H1 (cell line): ENCODE results near the gene INPP5E. TPM values are rescaled to one million over a fixed set of nuclear protein-coding genes. Genes with fewer than 3 reads are reported as not detected.

Experiments used
- BACH1 ChIP-seq: IDR thresholded peaks from 2 replicates; pipeline ENCODE4 v1.6.1; 2012; ENCODE audit warnings: low read length, improper control_type of control experiment
- BCL11A ChIP-seq, 2 experiments: IDR thresholded peaks; one replicate each; pipeline ENCODE4 v1.6.1; 2011; ENCODE audit warnings: low read depth in 2 of 2, low read length in 2 of 2, mild to moderate bottlenecking in 2 of 2
- CHD2 ChIP-seq: IDR thresholded peaks from 2 replicates; pipeline ENCODE4 v1.6.1; 2012; ENCODE audit warnings: low read length, improper control_type of control experiment
- CHD7 ChIP-seq: fragments of 300-600 bp; sonication (generic); IDR thresholded peaks from 2 replicates; pipeline ENCODE4 v1.7.1; 2012; ENCODE audit warnings: low read length, moderate library complexity, mild to moderate bottlenecking, inconsistent platforms; ENCODE audit not compliant: insufficient replicate concordance
- HDAC6 ChIP-seq: IDR thresholded peaks from one replicate; pipeline ENCODE4 v1.7.1; 2012; ENCODE audit warnings: low read depth, mild to moderate bottlenecking, inconsistent platforms, low read length, moderate library complexity
- SRF ChIP-seq: IDR thresholded peaks from 2 replicates; pipeline ENCODE4 v1.6.1; 2011; ENCODE audit warnings: mild to moderate bottlenecking, low read depth, low read length, moderate library complexity
- SUZ12 ChIP-seq: fragments of 200-600 bp; sonication (generic); IDR thresholded peaks from 2 replicates; pipeline ENCODE4 v1.6.1; 2012; ENCODE audit warnings: mild to moderate bottlenecking, inconsistent platforms, low read length, moderate library complexity, mixed read lengths
- TAF7 ChIP-seq: optimal IDR thresholded peaks from 2 replicates; pipeline ENCODE3; 2011; ENCODE audit warnings: low read depth, mild to moderate bottlenecking, inconsistent platforms, low read length, moderate library complexity, borderline replicate concordance
- TCF12 ChIP-seq: IDR thresholded peaks from 2 replicates; pipeline ENCODE4 v1.6.1; 2011; ENCODE audit warnings: low read depth, mild to moderate bottlenecking, low read length
- ZNF274 ChIP-seq: IDR thresholded peaks from 2 replicates; pipeline ENCODE4 v1.7.0; 2012; ENCODE audit warnings: low read length, borderline replicate concordance; ENCODE audit errors: extremely low read depth
- polyA plus RNA-seq, 7 experiments: library from polyadenylated mRNA; depleted of rRNA in 3 of 7; stranded (reverse) in 5 of 7; unstranded in 2 of 7; fragments of >200 nt in 5 of 7; fragments of 200-250 nt in 2 of 7; gene quantifications; 1 replicate in 5 of 7; 2 replicates in 1 of 7; 4 replicates in 1 of 7; pipeline versions ENCODE4 v1.2.1 to v1.2.3, GENCODE V29; 2011 to 2013; ENCODE audit warnings: missing spikeins in 2 of 7, mixed read lengths in 2 of 7
- total RNA-seq: library from RNA; stranded (reverse); fragmentation: NEBNext Ultra II Directional; extraction: Animal tissue kit (Norgen Biotek cat#: 25700); gene quantifications from 2 replicates; pipeline ENCODE4 v1.2.1, GENCODE V29; 2021

Gene INPP5E
- total and polyA plus RNA-seq, 2 of the 8 experiments (the other 6 are each of a cell fraction or from before 2014, with no cell fraction given), result 8.7 to 11.3 TPM

- TF ChIP-seq CHD7 (no peak), BCL11A (IDR thresholded peaks at IDR 0.05; ENCODE audit: low read depth in 2 of 2, low read length in 2 of 2) (no peak), BACH1 (no peak), ZNF274 (no peak), HDAC6 (no peak), TCF12 (no peak), TAF7 (no peak), SUZ12 (no peak), SRF (no peak), CHD2 (no peak)
Observed at GRCh38 chr9:136426787-136427186, 12.9 kb downstream of the INPP5E start (continued).
